CD4-positive, alpha-beta T cell (primary cell): ENCODE results near the gene FGF22. TPM values are rescaled to one million over a fixed set of nuclear protein-coding genes. Genes with fewer than 3 reads are reported as not detected.

Experiments
- ATAC-seq: fragments of 200-7000 bp; cut with Tn5 transposase; one replicate; pipeline ENCODE4 v1.10.0; 2022; ENCODE audit warnings: mild to moderate bottlenecking; ENCODE audit not compliant: poor library complexity
- CTCF ChIA-PET: fragments of 350-600 bp; sonication (Branson Sonifier 250); formaldehyde crosslinking; loops from one replicate; lab custom pipeline; 2021; ENCODE audit warnings: antibody characterized with exemption, inconsistent platforms; lab: Charles Lee
- POLR2A ChIA-PET: fragments of 350-600 bp; sonication (Branson Sonifier 250); formaldehyde crosslinking; loops from one replicate; lab custom pipeline; 2021; ENCODE audit warnings: antibody characterized with exemption, inconsistent platforms; lab: Charles Lee
- DNase-seq, 14 experiments: peaks; one replicate each; pipeline ENCODE4 v3.0.0-alpha.2; 2013 to 2020; ENCODE audit warnings: mixed read lengths in 2 of 14
- H3K27ac ChIP-seq, 2 donors: one replicate each; pipeline versions ENCODE4 v1.5.1 to v1.7.0; 2013; ENCODE audit warnings: low read length in 2 of 2, low read depth in 1 of 2, mild to moderate bottlenecking in 1 of 2
- H3K27me3 ChIP-seq, 2 experiments: 1 replicate in 1 of 2; 2 replicates in 1 of 2; pipeline versions ENCODE4 v1.6.1 to v1.7.0; 2013; ENCODE audit warnings: low read length in 2 of 2, control low read depth in 1 of 2, mild to moderate bottlenecking in 1 of 2, moderate library complexity in 1 of 2; ENCODE audit not compliant: insufficient read depth in 2 of 2, control insufficient read depth in 1 of 2
- H3K36me3 ChIP-seq: one replicate; pipeline ENCODE4 v1.6.1; 2013; ENCODE audit warnings: low read length, control low read depth; ENCODE audit not compliant: insufficient read depth
- H3K4me1 ChIP-seq: one replicate; pipeline ENCODE4 v1.6.1; 2013; ENCODE audit warnings: low read length, control low read depth; ENCODE audit not compliant: insufficient read depth
- H3K4me3 ChIP-seq: one replicate; pipeline ENCODE4 v1.5.1; 2013; ENCODE audit warnings: mild to moderate bottlenecking, low read length, moderate library complexity
- H3K9me3 ChIP-seq, 2 experiments: 1 replicate in 1 of 2; 2 replicates in 1 of 2; pipeline versions ENCODE4 v1.6.1 to v1.7.0; 2013; ENCODE audit warnings: low read length in 2 of 2, mild to moderate bottlenecking in 2 of 2, control low read depth in 1 of 2, moderate library complexity in 1 of 2; ENCODE audit not compliant: control insufficient read depth in 1 of 2, insufficient read depth in 1 of 2
- H3K27ac Mint-ChIP-seq: one replicate; pipeline ENCODE4 v1.8.0; 2020; ENCODE audit warnings: mixed read lengths
- H3K27me3 Mint-ChIP-seq: one replicate; pipeline ENCODE4 v1.8.0; 2021; ENCODE audit warnings: mixed read lengths
- H3K36me3 Mint-ChIP-seq: one replicate; pipeline ENCODE4 v1.8.0; 2021; ENCODE audit warnings: low read depth, mixed read lengths
- H3K4me1 Mint-ChIP-seq: one replicate; pipeline ENCODE4 v1.8.0; 2021; ENCODE audit warnings: low read depth, mixed read lengths
- H3K4me3 Mint-ChIP-seq: one replicate; pipeline ENCODE4 v1.8.0; 2020; ENCODE audit warnings: mild to moderate bottlenecking, mixed read lengths
- H3K9me3 Mint-ChIP-seq: one replicate; pipeline ENCODE4 v1.8.0; 2020; ENCODE audit warnings: mixed read lengths
- CTCF ChIP-seq: fragments of 200-600 bp; IDR thresholded peaks from one replicate; pipeline ENCODE4 v1.8.0; 2022; ENCODE audit warnings: antibody characterized with exemption, mild to moderate bottlenecking
- intact Hi-C, 2 experiments: fragments of 100-400 bp; cut with DNase I in 1 of 2; cut with micrococcal nuclease in 1 of 2; formaldehyde crosslinking; loops; one replicate each; pipeline versions ENCODE4 v1.15.1 to v1.9.0; 2023 to 2025; cut with DNase I, micrococcal nuclease
- total RNA-seq, 174 experiments: library from RNA in 2 of 174; stranded (reverse) in 2 of 174; gene quantifications; one replicate each; pipeline ENCODE4 v1.2.3 and lab custom pipeline; 2021 to 2026

Gene FGF22
- total RNA-seq, 2 experiments from 2014 or later: 0.42 to 0.49 TPM

DNA sequence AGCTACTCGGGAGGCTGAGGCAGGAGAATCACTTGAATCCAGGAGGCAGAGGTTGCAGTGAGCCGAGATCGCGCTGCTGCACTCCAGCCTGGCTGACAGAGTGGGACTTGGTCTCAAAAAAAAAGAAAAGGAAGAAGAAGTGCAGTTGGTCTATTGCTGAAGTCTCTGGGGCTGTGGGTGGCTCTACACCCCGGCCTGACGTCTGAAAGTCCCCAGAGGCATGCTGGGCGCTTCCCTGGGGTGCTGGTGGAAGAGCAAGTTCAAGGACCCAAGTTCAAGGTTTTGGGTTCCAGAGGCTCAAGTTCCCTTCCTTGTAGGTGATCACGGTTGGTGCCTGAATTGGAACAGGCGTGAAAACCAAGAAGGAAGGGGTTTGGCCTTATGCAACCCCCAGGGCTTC lies 46.2 kb upstream of the FGF22 start:
- Mint-ChIP-seq H3K27me3 (peaks cover 17% of the 10 kb centered on the region), H3K4me3 (peak overlapping the region; percentile 20), H3K27ac (no peak overlapping the region), H3K4me1 (no peaks in the 10 kb centered on the region), H3K9me3 (no peaks in the 10 kb centered on the region), H3K36me3 (no peaks in the 10 kb centered on the region)
- H3K9me3 ChIP-seq: peaks cover 0 to 22% of the 10 kb centered on the region in 2 experiments
- no peaks in the 10 kb centered on the region for H3K36me3 ChIP-seq
- intact Hi-C loops: no loop called here
- H3K27me3 ChIP-seq: peaks cover 18 to 24% of the 10 kb centered on the region in 2 experiments
- peaks cover 23% of the 10 kb centered on the region for H3K4me1 ChIP-seq
- ChIA-PET CTCF (no interaction called here), POLR2A (no interaction called here)
- no peak overlapping the region for H3K27ac ChIP-seq
- ATAC-seq: no peak
- no peak for TF ChIP-seq CTCF
- no peak for DNase-seq
- no peak overlapping the region for H3K4me3 ChIP-seq

- Histone ChIP-seq H3K4me1 (peaks cover 15% of the 10 kb centered on the region), H3K9me3 (peaks cover 0 to 15% of the 10 kb centered on the region in 2 experiments), H3K27ac (no peak overlapping the region), H3K36me3 (no peaks in the 10 kb centered on the region), H3K27me3 (peaks cover 10 to 16% of the 10 kb centered on the region in 2 experiments), H3K4me3 (no peak overlapping the region)
- Mint-ChIP-seq H3K36me3 (no peaks in the 10 kb centered on the region), H3K4me3 (no peak overlapping the region), H3K27me3 (peaks cover 10% of the 10 kb centered on the region), H3K4me1 (no peaks in the 10 kb centered on the region), H3K27ac (no peak overlapping the region), H3K9me3 (no peaks in the 10 kb centered on the region)
- intact Hi-C loops: no loop called here
- ChIA-PET CTCF (interaction anchor here (1.2 kb wide), 1 partner anchor 10 kb away, joined by 3 read pairs; no protein-coding TSS in a partner anchor), POLR2A (no interaction called here)
- DNase-seq: no peak
- TF ChIP-seq CTCF: no peak
- no peak for ATAC-seq
These were observed 45.3 kb upstream of the FGF22 start for GRCh38 chr19:594265-594870.

DNA sequence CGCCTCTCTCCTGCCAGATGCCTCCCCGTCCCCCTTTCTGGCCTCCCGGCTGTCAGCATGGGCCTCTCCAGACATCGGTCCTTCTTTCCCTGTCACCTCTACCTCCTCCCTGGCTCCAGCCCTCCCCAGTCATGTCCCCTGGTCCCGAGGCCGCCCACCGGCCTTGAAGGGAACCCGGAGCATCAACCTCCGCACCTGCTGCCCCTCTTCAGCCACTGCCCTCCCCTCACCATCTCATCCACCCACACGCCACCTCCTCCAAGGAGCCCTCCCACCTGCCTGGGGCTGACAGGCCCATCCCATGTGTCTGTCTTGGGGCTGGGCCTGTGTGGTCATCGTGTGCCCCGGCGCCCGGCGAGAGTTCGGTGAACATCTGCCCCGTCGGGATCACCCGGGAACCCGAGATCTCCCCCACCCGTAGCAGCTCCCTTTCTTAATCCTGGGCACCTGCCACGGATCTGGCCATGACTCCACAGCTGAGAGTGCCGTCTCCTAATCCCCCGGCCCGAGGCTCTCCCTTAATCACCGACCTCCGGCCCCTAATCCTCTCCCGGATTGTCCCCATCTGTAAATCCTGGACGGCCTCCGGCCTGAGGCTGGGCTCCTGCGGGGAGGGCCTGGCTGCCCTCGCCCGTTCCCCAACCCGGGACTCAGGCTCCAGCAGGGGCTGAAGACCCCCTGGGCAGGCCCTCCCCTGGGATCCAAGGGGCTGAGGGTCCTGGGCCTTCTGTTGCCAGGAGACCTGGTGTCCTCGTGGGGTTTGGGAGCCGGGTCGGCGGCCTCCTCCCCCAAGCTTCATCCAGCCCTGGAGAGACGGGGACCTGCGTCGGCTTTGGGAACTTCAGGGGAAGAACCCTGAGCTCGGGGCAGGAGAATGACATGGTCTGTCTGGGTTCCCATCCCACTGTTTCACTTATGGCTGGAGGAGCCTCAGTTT lies 44.1 kb upstream of the FGF22 start:
- ATAC-seq (no peak), DNase-seq (no peak)
- H3K9me3 ChIP-seq: peaks cover 0 to 15% of the 10 kb centered on the region in 2 experiments
- Mint-ChIP-seq H3K27ac (no peak overlapping the region), H3K4me1 (no peaks in the 10 kb centered on the region), H3K9me3 (no peaks in the 10 kb centered on the region), H3K36me3 (no peaks in the 10 kb centered on the region), H3K4me3 (no peak overlapping the region), H3K27me3 (peaks cover 10% of the 10 kb centered on the region)
- ChIA-PET POLR2A (no interaction called here), CTCF (no interaction called here)
- no peak overlapping the region for H3K4me3 ChIP-seq
- H3K4me1 ChIP-seq: peaks cover 11% of the 10 kb centered on the region
- TF ChIP-seq CTCF: no peak
- peaks cover 10 to 14% of the 10 kb centered on the region in 2 experiments for H3K27me3 ChIP-seq
- no peak overlapping the region for H3K27ac ChIP-seq
- intact Hi-C loops: no loop called here
- no peaks in the 10 kb centered on the region for H3K36me3 ChIP-seq
